Tibial artery (tissue), 4 donors: ENCODE measurements around the gene FBXW11.

ENCODE experiments used
- DNase-seq, 2 donors: peaks; one replicate each; pipeline ENCODE4 v3.0.0-alpha.2; 2019
- H3K27ac ChIP-seq, 2 donors: fragments of 200-600 bp; sonication (generic) in 1 of 2; 1 replicate in 1 of 2; 2 replicates in 1 of 2; pipeline ENCODE4 v1.5.1; 2018 to 2019; ENCODE audit warnings: mild to moderate bottlenecking in 1 of 2
- H3K27me3 ChIP-seq, 2 donors: fragments of 200-600 bp; sonication (generic) in 1 of 2; one replicate each; pipeline versions ENCODE4 v1.5.1 to v1.6.0; 2016 to 2019
- H3K36me3 ChIP-seq, 3 donors: fragments of 200-600 bp; sonication (generic) in 2 of 3; one replicate each; pipeline ENCODE4 v1.5.1; 2016 to 2019; ENCODE audit warnings: mild to moderate bottlenecking in 2 of 3
- H3K4me1 ChIP-seq, 4 donors: fragments of 200-600 bp; sonication (generic) in 2 of 4; 1 replicate in 3 of 4; 2 replicates in 1 of 4; pipeline ENCODE4 v1.5.1; 2016 to 2019
- H3K4me3 ChIP-seq, 2 donors: fragments of 200-600 bp; sonication (generic) in 1 of 2; 1 replicate in 1 of 2; 2 replicates in 1 of 2; pipeline ENCODE4 v1.5.1; 2018 to 2019; ENCODE audit warnings: mild to moderate bottlenecking in 2 of 2
- H3K9me3 ChIP-seq, 3 donors: fragments of 200-600 bp; sonication (generic) in 1 of 3; one replicate each; pipeline ENCODE4 v1.5.1; 2016 to 2019
- CTCF ChIP-seq, 2 experiments: fragments of 200-600 bp in 1 of 2; fragments of 450-650 bp in 1 of 2; IDR thresholded peaks; one replicate each; pipeline ENCODE4 v1.5.1; 2017 to 2019; ENCODE audit warnings: antibody characterized with exemption in 2 of 2, mild to moderate bottlenecking in 1 of 2, moderate library complexity in 1 of 2
- intact Hi-C: fragments of 100-400 bp; cut with DNase I; formaldehyde crosslinking; loops from one replicate; pipeline ENCODE4 v1.15.0; 2023; ENCODE audit warnings: low total_unique reads

The FBXW11 gene

DNA sequence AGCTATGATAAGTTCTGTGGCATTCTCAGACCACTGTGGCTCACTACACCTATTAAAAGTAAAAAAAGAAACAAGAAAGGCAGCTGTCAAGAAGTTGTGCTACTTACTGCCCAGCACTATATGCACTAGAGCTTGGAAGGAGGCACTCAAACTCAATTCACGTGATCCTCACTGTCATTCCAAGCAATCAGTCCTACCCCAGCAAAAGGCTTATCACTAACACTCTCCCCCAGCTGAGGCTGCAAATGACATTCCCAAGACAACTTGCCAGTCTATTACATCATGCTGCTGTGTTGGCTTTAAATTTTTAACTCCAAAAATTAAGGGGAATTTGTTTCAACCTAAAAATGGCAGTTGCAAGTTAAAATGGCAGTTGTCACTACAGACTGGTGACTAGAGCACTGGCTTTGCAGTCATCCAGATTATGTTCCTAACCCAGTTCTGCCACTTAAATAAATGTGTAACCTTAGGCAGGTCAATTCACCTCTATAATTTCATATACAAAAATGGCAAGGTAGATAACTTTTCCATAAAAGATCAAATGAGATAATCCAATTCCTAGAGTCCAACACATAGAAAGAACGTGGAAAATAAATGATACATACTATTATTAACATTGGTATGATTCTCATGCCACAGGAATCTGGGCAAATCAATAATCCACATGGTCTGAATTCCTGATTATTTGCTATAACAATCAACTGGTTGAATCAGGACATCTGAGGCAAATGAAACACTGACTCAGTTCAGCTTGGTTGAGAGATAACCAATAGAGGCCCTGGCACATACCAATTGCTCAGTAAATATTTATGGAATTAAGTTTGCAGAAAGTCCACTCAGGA is 52.4 kb downstream of the FBXW11 start:
- H3K4me1 ChIP-seq, result peaks cover 0 to 81% (median 38%) of the 10 kb centered on the region in 4 donors
- H3K27ac ChIP-seq, result peak overlapping the region in 1 of 2 donors; percentile 17
- DNase-seq, result no peak
- H3K36me3 ChIP-seq, result no peaks in the 10 kb centered on the region
- intact Hi-C loops, result no loop called here
- no peak overlapping the region for H3K4me3 ChIP-seq
- no peaks in the 10 kb centered on the region for H3K27me3 ChIP-seq
- no peaks in the 10 kb centered on the region for H3K9me3 ChIP-seq
- TF ChIP-seq CTCF (IDR thresholded peaks at IDR 0.05), result no peak

DNA sequence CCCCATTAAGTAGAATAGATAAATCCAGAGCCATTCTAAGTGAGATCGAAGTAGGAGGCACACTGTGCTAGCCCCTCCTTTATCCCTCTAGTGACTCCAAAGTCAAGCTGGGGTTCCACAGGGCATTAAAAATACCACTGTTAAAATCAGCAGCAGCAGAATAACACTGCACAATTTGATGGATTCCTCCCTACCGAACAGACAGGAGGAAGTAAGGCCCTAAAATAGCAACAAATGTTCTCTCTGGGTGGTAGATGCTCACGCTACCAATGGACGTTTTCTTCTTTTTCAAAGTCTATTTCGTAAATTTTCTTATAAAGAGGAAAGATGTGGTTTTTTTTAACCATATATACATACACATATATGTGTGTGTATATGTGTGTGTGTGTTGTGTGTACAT is 54.4 kb downstream of the FBXW11 start:
- intact Hi-C loops, result no loop called here
- H3K9me3 ChIP-seq, result no peaks in the 10 kb centered on the region
- DNase-seq, result no peak
- no peak overlapping the region for H3K27ac ChIP-seq
- no peaks in the 10 kb centered on the region for H3K27me3 ChIP-seq
- no peaks in the 10 kb centered on the region for H3K36me3 ChIP-seq
- no peak overlapping the region for H3K4me3 ChIP-seq
- no peak for TF ChIP-seq CTCF (IDR thresholded peaks at IDR 0.05)
- peaks cover 0 to 76% (median 32%) of the 10 kb centered on the region in 4 donors for H3K4me1 ChIP-seq

DNA sequence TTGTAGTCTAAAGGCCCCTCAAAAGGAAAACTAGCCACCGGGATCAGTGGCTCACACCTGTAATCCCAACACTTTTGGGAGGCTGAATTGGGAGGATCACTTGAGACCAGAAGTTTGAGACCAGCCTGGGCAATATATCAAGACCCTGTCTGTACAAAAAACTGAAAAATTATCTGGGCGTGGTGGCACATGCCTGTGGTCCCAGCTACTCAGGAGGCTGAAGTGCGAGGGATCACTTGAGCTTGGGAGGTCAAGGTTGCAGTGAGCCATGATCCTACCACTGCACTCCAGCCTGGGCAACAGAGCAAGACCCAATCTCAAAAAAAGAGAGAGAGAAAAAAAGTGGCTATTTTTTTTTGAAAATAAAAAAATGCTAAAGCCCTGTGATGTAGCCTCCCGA is 55.2 kb downstream of the FBXW11 start:
- no peak for DNase-seq
- no peaks in the 10 kb centered on the region for H3K9me3 ChIP-seq
- H3K36me3 ChIP-seq, result no peaks in the 10 kb centered on the region
- no peak overlapping the region for H3K4me3 ChIP-seq
- no peak overlapping the region for H3K27ac ChIP-seq
- peaks cover 0 to 74% (median 30%) of the 10 kb centered on the region in 4 donors for H3K4me1 ChIP-seq
- intact Hi-C loops, result no loop called here
- no peak for TF ChIP-seq CTCF (IDR thresholded peaks at IDR 0.05)
- H3K27me3 ChIP-seq, result no peaks in the 10 kb centered on the region

DNA sequence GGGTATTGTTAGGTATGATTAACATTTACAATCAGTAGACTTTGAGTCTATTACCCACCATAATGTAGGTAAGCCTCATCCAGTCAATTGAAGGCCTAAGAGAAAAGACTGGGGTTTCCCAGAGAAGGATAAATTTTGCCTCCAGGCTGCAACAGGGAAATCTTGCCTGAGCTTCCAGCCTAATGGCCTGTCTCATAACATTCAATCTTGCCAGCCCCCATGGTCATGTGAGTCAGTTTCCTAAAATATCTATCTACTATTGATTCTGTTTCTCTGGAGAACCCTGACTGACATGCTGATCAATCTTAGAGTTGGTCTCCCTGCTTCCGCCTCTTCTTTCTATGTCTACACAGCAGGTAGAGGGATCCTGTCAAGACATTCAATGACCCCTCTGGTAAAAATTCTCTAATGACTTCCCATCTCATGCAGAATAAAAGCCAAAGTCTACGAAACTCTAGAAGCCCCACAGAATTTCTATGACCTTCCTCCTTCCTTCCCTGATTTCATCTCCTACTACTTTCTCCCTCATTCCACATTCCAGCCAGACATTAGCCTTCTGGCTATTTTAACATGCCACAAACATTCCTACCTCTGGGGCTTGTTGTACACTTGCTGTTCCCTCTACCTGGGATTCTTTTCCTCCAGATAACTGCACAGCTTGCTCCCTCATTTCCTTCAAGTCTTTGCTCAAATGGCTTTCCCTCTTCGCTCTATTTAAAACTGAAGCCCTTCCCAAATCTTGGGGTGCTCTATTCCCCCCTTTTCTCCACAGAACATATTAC is 60.2 kb downstream of the FBXW11 start:
- no peak overlapping the region for H3K4me3 ChIP-seq
- H3K27ac ChIP-seq, result no peak overlapping the region
- TF ChIP-seq CTCF (IDR thresholded peaks at IDR 0.05), result no peak
- no peak for DNase-seq
- H3K27me3 ChIP-seq, result no peaks in the 10 kb centered on the region
- H3K4me1 ChIP-seq, result peaks cover 0 to 46% (median 7%) of the 10 kb centered on the region in 4 donors
- intact Hi-C loops, result no loop called here
- no peaks in the 10 kb centered on the region for H3K9me3 ChIP-seq
- H3K36me3 ChIP-seq, result no peaks in the 10 kb centered on the region

DNA sequence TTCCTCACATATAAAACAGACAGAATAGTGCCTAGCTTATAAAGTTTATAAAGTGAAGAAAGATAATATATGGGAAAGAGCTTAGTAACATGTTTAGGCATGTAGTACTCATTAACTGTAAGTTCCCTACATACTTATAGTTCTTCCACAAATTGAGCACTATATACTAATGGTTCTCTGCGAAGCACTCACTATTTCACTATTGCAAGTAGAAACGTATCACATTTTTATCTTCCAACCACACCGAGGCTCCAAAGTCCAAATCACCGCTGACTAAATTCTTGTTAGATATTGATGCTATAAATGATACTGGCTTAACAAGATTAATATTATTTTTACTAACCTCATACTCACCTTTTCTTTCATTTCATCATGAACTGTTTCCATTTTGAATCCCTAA is 61.0 kb downstream of the FBXW11 start:
- no peak overlapping the region for H3K27ac ChIP-seq
- intact Hi-C loops, result no loop called here
- H3K36me3 ChIP-seq, result no peaks in the 10 kb centered on the region
- no peaks in the 10 kb centered on the region for H3K9me3 ChIP-seq
- H3K4me3 ChIP-seq, result no peak overlapping the region
- DNase-seq, result no peak
- TF ChIP-seq CTCF (IDR thresholded peaks at IDR 0.05), result no peak
- H3K4me1 ChIP-seq, result peaks cover 0 to 49% (median 7%) of the 10 kb centered on the region in 4 donors
- H3K27me3 ChIP-seq, result no peaks in the 10 kb centered on the region
